Measurements from ENCODE around the gene ITGA1.
"Not testable (repeated sequence)": the region's sequence is repeated elsewhere in the genome, so short reads cannot be mapped to it uniquely, and the experiment has no call there.

The ITGA1 gene

DNA sequence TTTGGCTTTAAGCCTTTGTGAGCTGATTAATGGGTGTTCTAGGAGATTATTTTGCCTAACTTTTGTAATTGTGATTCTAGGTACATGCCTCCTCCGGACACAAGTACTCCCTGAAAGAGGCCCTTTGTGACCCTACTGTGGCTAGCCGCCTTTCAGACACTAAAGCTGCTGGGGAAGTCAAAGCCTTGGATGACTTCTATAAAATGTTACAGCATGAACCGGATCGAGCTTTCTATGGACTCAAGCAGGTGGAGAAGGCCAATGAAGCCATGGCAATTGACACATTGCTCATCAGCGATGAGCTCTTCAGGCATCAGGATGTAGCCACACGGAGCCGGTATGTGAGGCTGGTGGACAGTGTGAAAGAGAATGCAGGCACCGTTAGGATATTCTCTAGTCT, 13.6 kb downstream of the ITGA1 start:
- DNase-seq (ENCODE audit: low read depth): peak; percentile 64

- peak; percentile 44 for DNase-seq (ENCODE audit: low read depth)
Measured at GRCh38 chr5:52802272-52802973, 14.7 kb downstream of the ITGA1 start.

GRCh38 chr5:52802974-52803336, 15.2 kb downstream of the ITGA1 start:
- no peak for DNase-seq (ENCODE audit: low read depth)

DNA sequence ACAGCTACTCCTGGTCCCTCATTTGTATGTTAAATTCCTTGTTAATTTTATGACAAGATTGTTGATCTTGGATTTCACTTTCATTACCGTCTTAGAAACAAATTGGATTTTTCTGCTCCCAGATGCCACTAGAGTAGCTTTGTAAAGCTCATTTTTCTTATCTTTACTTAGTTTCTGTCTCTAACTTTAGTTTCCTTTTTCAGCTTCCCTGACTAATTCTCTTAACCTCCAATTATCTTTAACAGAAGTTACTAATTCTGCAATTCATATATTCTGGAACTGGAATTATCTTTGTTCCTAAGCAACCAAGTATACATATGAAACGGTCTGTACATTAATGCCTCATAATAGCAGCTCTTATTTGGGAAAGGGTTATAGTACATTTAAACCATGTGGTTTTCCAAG, 16.7 kb downstream of the ITGA1 start:
- no peak for DNase-seq (ENCODE audit: low read depth)

- DNase-seq (ENCODE audit: low read depth): no peak
Measured at GRCh38 chr5:52804981-52805380, 17.3 kb downstream of the ITGA1 start.

DNA sequence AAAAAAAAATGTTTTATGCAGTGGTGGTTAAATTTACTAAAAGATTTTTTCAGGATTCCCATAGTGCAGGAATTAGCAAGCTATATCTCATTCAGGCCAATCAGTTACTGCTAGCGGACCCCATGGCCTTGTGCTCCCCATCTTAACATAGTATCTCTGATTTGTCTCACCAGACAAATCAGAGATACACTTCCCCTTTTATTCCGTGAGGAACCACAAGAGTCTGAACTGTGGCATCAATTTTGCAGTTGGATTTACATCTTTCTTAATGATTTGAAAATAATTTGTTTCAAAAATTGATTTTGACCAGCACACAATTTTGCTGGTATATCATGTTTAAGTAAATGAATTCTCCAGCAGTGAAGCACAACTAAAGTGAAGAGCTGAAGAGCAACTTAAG, 17.9 kb downstream of the ITGA1 start:
- DNase-seq (ENCODE audit: low read depth): no peak

- no peak for DNase-seq (ENCODE audit: low read depth)
Measured at GRCh38 chr5:52807037-52807436, 19.3 kb downstream of the ITGA1 start.

- peak; percentile 37 for DNase-seq (ENCODE audit: low read depth)
Measured at GRCh38 chr5:52807723-52808122, 20.0 kb downstream of the ITGA1 start.

DNA sequence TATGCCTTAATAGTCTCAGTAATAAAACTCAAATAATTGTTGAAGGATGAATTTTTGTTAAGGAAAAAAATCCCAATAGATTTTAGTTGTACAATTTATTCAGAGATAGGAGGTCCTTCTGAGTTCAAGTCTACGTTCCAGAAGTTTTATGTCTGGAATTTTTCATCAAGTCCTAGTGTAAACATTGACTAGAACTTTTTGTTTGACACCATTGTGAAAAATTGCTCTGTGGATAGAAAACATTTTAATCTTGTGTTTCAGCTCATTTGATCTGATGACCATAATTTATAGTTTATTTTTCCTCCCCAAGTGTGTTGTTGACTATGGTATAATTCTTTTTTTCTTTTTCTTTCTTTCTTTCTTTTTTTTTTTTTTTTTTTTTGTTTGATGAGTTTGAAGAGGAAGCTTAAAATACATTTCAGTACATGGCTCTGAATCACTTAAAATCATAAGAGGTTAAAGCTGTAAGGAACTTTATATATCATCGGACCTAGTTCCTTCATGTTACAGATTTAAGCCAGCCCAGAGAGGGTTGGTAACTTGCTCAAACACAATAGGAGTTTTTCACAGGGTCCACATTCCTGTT, 20.7 kb downstream of the ITGA1 start:
- no peak for DNase-seq (ENCODE audit: low read depth)

DNA sequence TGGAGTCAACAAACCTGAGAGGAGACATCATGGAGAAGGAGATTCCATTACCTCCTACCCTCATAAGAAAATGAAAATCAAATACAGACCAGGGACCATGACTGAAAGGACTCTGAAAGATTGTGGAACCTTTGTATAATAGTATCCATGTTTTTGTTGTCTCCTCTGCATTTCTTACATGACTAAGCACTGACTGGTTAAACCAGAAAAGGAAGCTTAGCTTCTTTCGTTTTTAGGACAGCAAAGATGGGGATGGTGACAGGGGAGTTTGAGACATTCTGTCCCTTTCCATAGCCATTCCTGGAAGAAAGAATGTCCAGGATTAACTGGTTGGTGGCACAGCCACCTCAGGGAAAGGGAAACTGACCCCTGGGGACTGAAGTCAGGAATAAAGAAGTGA, 22.2 kb downstream of the ITGA1 start:
- DNase-seq (ENCODE audit: low read depth): peak; percentile 77

GRCh38 chr5:52810426-52810825, 22.7 kb downstream of the ITGA1 start:
- no peak for DNase-seq (ENCODE audit: low read depth)

GRCh38 chr5:52811067-52811749, 23.5 kb downstream of the ITGA1 start:
- DNase-seq (ENCODE audit: low read depth): peak; percentile 80

- no peak for DNase-seq (ENCODE audit: low read depth)
Measured at GRCh38 chr5:52814352-52815148, 26.8 kb downstream of the ITGA1 start.

- no peak for DNase-seq (ENCODE audit: low read depth)
Measured at GRCh38 chr5:52817818-52818217, 30.1 kb downstream of the ITGA1 start.

DNA sequence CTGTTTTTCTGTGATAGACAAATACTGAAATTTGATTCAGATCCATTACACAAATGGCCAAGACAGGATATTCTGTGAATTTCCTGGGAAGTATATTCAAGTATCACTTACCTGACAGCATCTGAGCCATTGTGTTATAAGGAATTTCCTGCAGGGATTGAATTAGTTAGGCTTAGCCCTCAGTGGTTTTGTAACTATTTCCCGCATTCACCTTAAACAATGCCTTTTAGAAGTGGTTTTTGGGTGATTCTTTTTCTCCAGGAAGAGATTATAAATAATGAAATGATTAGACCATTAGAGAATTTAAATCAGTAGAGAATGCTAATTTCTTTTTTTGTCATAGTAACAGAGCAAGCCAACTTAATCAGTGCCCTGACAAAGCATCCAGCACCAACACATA, 30.6 kb downstream of the ITGA1 start:
- no peak for DNase-seq (ENCODE audit: low read depth)

- DNase-seq (ENCODE audit: low read depth): not testable (repeated sequence)
Measured at GRCh38 chr5:52818807-52819206, 31.1 kb downstream of the ITGA1 start.

GRCh38 chr5:52821901-52822300, 34.2 kb downstream of the ITGA1 start:
- no peak for DNase-seq (ENCODE audit: low read depth)

DNA sequence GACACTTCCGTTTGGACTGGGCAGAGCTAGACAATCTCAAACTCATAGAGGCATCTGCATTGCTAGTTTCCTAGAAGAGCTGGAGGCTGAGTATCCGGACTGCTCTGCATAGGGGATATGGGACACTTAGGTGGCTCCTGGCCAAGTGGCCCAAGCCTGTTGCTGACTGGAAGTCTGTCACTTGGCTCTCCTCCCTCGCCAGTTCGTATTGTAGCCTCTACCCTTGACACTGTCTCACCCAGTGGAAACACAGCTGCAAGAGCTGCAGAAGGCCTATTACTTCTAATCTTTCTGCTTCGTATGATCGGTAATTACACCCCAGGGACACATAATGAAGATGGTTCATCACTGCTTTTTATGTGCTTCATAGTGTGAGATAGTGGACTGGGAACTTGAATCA, 34.7 kb downstream of the ITGA1 start:
- DNase-seq (ENCODE audit: low read depth): no peak

GRCh38 chr5:52824827-52825226, 37.1 kb downstream of the ITGA1 start:
- DNase-seq (ENCODE audit: low read depth): no peak

GRCh38 chr5:52825826-52826225, 38.1 kb downstream of the ITGA1 start:
- DNase-seq (ENCODE audit: low read depth): no peak

DNA sequence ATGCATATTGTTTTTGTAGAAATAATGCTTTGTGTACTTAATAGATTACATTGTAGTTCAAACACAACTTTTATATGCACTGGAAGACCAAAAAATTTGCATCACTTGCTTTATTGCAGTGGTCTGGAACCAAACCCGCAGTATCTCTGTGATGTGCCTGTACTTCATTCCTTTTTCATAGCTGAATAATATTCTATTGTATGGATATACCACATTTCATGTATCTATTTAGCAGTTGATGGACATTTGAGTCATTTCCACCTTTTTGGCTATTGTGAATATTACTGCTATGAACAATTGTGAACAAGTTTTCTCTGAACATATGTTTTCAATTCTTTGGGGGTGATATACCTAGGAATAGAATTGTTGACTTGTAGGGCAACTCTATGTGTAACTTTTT, 40.1 kb downstream of the ITGA1 start:
- DNase-seq (ENCODE audit: low read depth): no peak

GRCh38 chr5:52829664-52830063, 41.9 kb downstream of the ITGA1 start:
- DNase-seq (ENCODE audit: low read depth): no peak

DNA sequence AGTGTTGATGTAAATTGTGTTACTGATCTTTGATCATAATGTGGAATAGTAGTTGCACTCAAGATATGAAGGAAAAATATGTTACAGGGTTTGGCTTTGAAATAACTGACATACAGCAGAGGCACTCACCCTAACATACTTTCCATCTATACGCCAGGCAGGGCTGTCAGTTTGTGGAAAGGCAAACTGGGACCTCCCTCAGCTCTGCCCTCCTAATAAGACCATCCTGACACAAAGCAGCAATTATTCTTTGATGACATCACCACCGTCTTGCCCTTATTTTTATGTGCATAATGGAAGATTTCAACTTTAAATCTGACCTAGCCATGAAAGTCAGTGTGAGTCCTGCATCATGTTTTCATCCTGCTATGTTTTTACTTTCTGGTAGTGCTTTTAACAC, 42.9 kb downstream of the ITGA1 start:
- DNase-seq (ENCODE audit: low read depth): no peak
